ENCODE results near the gene NFKBIZ.
A peak's percentile ranks its signal among the peaks of the same experiment; 100 is the strongest.
"Not testable (repeated sequence)": the region's sequence is repeated elsewhere in the genome, so short reads cannot be mapped to it uniquely, and the experiment has no call there.

The NFKBIZ gene

GRCh38 chr3:101873619-101874018, 24.3 kb downstream of the NFKBIZ start:
- DNase-seq (ENCODE audit: low spot score): no peak

DNA sequence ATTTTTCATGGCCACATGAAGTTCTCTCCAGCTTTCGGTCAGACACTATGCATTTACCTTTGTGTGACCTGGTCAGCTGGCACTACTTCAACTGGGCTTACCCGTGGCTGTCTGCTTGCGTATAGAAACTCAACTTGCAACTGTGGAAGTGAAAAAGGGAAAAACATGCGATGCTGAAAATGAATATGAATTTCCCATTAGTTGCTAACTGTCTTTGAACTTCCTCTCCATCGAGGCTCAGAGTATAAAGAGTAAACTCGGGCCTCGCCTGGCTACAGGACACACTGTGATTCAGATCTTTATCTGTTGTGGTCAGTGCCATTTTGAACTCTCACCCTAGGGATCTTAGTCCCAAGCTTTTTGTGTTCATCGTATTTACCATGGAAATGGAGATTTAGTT, 26.8 kb downstream of the NFKBIZ start:
- DNase-seq (ENCODE audit: low spot score): no peak

DNA sequence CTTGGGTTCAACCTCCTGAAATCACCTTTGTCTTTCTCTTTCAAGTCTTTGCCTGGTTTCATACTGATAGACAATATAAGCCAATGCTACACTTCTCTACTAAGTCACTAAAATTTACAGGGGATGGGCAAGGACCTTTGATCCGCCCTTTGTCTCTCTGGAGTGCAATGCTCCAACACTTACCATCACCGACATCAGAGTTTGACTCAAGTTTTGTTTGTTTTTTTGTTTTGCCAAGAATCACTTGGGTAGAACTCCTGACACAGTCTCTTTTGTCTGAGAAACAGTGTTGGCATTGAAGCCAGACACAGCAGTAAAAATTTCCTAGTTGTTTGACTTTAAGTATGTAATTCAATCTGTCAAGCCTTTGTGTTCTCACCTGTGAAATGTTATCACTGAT, 29.3 kb downstream of the NFKBIZ start:
- no peak for DNase-seq (ENCODE audit: low spot score)

- DNase-seq (ENCODE audit: low spot score): no peak
Measured at GRCh38 chr3:101879102-101879501, 29.8 kb downstream of the NFKBIZ start.

DNA sequence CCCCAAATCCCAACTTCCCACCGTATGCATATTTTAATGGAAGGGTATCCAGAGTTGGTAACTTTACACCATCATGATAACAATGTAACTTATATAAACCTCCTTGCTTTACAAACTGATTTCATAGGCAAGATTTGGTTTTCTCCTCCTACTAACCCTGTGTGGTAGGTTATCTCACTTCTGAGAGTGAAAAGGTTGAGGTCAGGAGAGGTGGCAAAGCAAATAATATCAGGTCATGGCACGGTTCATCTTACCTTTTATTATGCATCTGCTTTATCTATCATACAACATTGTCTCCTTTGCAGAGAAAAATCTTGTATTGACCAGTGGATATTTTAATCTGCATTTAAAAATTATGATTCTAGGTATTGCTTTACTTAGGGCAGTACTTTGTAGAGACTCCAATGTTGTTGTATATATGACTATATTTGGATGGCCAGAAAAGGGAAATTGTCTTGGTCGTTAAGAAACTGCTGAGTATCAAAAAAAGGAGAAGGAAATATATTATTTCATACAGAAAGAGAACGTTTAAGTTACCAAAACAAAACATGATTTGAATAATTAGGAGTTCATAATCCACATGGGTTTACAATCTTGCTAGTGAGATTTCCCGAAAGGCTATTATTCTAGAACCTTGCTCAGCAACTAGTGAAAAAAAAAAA, 30.4 kb downstream of the NFKBIZ start:
- no peak for DNase-seq (ENCODE audit: low spot score)

DNA sequence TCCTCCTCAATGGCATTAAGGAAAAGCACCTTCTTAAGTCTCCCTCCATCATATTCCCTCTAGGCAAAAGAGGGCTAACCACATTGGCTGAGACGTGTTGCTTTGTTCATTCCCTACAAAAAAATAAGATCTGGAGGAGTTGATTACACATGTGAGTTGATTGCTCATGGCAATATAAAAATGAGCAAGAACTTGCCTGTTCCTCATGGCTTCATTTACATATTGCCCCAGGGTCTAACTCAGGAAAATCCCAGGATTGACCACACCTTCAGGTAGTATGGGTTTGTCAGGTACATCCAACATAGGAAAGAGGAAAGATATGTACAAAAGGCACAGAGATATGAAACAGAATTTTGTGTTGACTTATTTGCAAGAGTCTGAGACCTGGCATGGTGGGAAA, 35.5 kb downstream of the NFKBIZ start:
- no peak for DNase-seq (ENCODE audit: low spot score)

DNA sequence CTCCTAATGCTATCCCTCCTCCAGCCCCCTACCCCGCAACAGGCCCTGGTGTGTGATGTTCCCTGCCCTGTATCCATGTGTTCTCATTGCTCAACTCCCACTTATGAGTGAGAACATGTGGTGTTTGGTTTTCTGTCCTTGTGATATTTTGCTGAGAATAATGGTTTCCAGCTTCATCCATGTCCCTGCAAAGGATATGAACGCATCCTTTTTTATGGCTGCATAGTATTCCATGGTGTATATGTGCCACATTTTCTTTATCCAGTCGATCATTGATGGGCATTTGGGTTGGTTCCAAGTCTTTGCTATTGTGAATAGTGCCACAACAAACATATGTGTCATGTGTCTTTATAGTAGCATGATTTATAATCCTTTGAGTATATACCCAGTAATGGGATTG, 36.3 kb downstream of the NFKBIZ start:
- DNase-seq (ENCODE audit: low spot score): not testable (repeated sequence)

- no peak for DNase-seq (ENCODE audit: low spot score)
Measured at GRCh38 chr3:101886626-101887025, 37.3 kb downstream of the NFKBIZ start.

DNA sequence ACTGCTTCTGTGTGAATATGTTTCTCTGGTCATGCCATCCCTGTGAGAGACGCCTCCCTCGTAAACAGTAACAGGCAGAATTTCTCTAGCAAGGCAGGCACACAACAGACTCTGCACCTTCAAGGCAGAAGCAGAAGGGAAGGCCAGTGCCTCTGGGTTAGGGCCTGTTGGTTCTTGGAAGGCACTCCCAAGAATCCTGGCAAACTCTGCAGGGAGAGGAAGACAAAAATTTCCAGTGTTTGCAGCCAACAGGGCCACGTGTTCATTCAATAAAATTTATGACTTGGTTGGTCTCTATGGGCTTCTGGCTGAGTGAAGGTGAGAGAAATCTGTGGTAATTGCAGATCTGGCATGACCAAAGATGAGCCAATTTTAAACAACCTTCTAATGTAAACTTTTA, 39.3 kb downstream of the NFKBIZ start:
- DNase-seq (ENCODE audit: low spot score): no peak

DNA sequence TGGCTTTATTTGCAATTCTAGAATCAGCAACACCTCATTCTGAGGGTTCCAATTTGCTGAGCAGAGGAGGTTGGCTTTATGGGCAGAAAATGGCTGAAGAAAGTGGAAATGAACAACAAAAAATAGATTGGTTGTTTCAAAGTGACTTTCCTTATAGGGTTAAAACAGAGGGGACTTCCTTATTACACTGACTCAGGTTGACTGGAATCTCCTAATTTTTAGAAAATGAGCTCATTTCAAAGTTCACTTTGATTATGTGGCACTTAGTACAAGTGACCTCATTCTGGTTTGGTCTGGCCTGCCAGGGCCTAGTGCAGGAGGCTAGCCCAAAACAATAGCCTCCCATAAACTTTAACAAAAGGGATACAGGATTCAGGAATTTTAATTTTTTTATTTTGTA, 41.4 kb downstream of the NFKBIZ start:
- no peak for DNase-seq (ENCODE audit: low spot score)

- DNase-seq (ENCODE audit: low spot score): no peak
Measured at GRCh38 chr3:101892648-101893047, 43.3 kb downstream of the NFKBIZ start.

DNA sequence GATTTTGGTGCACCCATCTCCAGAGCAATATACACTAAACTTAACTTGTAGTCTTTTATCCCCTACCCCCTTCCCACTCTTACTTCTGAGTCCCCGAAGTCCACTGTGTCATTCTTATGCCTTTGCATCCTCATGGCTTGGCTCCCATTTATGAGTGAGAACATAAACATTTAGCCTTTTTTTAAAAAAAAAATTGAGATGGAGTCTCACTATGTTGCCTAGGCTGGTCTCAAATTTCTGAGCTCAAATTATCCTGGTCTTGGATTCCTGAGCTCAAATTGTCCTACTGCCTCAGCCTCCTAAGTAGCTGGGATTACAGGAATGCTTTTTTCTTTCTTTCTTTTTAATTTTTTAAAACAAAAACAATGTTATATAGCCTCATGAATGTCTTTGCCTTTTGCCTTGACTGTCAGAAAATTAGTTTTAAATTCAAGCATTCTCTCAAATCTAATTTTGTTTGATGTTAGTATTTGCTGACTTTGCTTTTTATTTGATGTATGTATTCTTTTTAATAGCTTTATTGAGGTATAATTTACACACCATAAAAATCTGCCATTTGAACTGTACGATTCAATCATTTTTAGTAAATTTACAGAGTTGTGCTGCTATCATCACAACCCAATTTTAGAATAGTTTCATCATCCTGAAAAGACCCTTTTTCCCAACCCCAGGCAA, 46.9 kb downstream of the NFKBIZ start:
- no peak for DNase-seq (ENCODE audit: low spot score)

- no peak for DNase-seq (ENCODE audit: low spot score)
Measured at GRCh38 chr3:101897013-101897412, 47.7 kb downstream of the NFKBIZ start.

GRCh38 chr3:101898039-101898438, 48.7 kb downstream of the NFKBIZ start:
- no peak for DNase-seq (ENCODE audit: low spot score)

- no peak for DNase-seq (ENCODE audit: low spot score)
Measured at GRCh38 chr3:101898752-101899169, 49.4 kb downstream of the NFKBIZ start.

DNA sequence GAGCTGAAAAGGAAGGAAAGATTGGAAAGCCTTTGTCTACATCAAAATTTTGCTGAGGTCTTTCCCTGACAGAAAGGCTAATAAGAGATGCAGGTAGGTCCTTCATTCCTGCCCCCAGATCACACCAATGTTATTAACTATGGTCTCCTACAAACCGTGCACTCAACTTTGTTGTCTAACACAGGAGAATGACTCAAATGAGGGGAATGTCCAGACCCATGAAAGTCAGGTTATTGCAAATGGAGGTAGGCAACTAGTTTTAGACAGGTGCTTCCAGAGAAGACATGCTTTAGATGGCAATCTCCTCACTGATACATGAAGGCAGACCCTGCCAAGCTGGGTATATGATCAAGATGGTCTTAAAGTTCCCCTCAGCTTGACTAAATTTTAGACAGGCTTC, 51.0 kb downstream of the NFKBIZ start:
- DNase-seq (ENCODE audit: low spot score): no peak

DNA sequence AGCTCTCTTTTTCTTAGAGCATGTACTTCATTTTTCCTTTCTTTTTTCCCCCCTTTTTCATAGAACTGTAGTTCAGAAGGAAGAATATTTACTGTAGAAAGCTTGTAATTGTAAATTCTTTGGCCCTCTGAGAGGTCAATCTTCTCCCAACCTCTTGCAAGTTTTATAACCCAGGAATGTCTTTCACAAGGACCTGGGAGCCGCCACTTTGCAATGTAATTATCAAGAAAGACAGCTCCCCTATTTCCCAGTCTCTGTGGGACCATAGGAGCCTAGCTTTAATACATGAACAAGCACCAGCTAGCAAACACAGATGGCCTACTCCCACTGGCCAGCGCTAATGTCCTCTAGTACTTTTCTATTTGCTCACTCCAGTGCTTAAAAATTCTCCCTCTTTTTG, 51.4 kb downstream of the NFKBIZ start:
- DNase-seq (ENCODE audit: low spot score): no peak

DNA sequence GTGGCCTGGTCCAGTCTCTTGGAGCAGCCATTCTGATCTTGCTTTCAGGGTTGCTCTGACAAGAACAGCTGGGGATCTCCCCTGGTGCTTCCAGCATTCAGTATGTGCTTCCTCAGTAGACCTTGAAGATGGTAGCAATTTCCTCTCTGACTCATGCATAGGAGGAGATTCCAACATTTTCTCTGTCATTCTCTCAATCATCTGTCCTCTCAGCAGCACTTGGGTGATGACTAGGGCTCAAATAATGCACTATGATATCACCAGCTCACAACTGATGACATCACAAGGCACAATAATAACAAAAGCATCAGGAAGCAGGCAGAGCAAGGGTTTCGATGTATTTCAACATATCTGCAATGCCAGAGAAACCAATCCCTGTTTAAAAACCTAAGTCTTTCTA, 52.7 kb downstream of the NFKBIZ start:
- DNase-seq (ENCODE audit: low spot score): peak; percentile 5

- DNase-seq (ENCODE audit: low spot score): no peak
Measured at GRCh38 chr3:101903451-101903871, 54.1 kb downstream of the NFKBIZ start.

DNA sequence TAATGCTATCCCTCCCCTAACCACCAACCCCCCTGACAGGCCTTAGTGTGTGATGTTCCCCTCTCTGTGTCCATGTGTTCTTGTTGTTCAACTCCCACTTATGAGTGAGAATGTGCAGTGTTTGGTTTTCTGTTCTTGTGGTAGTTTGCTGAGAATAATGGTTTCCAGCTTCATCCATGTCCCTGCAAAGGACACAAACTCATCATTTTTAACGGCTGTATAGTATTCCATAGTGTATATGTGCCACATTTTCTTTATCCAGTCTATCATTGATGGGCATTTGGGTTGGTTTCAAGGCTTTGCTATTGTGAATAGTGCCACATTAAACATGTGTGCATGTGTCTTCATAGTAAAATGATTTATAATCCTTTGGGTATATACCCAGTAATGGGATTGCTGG, 56.3 kb downstream of the NFKBIZ start:
- not testable (repeated sequence) for DNase-seq (ENCODE audit: low spot score)

All from activated CD4-positive, alpha-beta T cell treated with anti-CD3 and anti-CD28 coated beads, Interleukin-2, Interleukin-4, amounts not matched to agents 100 ng/mL and 50 ng/mL, durations not matched to agents 16 hours and 8 hours (primary cell).